Measurements from ENCODE around the gene MRM3.

The MRM3 gene

DNA sequence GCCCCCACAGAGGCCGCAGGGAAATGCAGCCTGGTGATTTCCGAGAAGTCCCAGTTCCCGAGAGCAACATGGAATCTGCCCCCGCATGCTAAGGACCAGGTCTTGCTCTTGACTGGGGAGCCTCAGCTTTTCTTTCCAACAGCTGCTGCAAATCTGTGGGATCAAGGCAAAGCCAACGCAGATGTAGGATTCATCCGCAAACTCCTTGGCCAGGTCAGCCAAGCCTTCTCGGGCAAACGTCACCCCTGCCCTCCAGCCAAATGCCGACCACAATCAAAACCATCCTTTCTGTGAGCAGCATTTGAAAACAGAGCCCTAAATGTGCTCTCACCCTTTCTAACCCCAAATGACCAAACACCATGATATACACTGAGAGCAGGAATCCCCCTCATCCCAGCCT is 54.0 kb downstream of the MRM3 start:
- TF ChIP-seq, protein P1, sequence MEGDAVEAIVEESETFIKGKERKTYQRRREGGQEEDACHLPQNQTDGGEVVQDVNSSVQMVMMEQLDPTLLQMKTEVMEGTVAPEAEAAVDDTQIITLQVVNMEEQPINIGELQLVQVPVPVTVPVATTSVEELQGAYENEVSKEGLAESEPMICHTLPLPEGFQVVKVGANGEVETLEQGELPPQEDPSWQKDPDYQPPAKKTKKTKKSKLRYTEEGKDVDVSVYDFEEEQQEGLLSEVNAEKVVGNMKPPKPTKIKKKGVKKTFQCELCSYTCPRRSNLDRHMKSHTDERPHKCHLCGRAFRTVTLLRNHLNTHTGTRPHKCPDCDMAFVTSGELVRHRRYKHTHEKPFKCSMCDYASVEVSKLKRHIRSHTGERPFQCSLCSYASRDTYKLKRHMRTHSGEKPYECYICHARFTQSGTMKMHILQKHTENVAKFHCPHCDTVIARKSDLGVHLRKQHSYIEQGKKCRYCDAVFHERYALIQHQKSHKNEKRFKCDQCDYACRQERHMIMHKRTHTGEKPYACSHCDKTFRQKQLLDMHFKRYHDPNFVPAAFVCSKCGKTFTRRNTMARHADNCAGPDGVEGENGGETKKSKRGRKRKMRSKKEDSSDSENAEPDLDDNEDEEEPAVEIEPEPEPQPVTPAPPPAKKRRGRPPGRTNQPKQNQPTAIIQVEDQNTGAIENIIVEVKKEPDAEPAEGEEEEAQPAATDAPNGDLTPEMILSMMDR (IDR thresholded peaks at IDR 0.05; ENCODE audit: low read depth, low read length), result no peak
- DNase-seq (ENCODE audit: extremely low read depth, low read depth), result peak; percentile 83

DNA sequence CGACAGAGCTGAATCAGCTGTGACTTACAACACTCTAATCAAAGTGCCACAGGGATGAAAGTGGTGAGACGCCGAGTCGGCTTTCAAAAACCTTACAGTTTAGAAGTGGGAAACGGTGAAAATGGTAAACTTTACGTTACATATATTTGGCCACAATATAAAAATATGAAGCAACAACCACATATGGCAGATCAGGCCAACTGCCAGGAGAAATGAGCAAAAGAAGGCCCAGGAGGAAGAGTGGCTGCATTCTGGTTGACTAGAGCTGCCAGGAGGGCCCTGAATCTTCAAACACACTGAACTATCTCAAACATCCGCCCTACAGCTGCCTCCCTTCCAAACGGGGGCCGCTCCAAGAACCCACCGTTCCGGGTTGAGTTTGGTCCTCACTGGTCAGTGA is 56.3 kb downstream of the MRM3 start:
- TF ChIP-seq, protein P1 (IDR thresholded peaks at IDR 0.05; ENCODE audit: low read depth, low read length), result no peak
- no peak for DNase-seq (ENCODE audit: extremely low read depth, low read depth)

DNA sequence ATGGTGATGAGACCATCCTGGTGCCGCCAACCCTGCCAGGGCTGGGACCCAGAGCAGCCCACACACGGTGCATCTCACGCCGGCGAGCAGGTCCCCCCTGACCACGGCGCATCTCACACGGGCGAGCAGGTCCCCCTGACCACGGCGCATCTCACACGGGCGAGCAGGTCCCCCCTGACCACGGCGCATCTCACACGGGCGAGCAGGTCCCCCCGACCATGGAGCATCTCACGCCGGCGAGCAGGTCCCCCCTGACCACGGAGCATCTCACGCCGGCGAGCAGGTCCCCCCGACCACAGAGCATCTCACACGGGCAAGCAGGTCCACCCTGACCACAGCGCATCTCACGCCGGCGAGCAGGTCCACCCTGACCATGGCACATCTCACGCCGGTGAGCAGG is 59.2 kb downstream of the MRM3 start:
- TF ChIP-seq, protein P1 (IDR thresholded peaks at IDR 0.05; ENCODE audit: low read depth, low read length), result no peak
- DNase-seq (ENCODE audit: extremely low read depth, low read depth), result no peak

Measured in AG09319 (cell line).